DOHH2 (cell line): ENCODE measurements around the gene HTR4.

ENCODE experiments used
- H3F3A ChIP-seq: fragments of 200-600 bp; sonication (generic), shearing (Covaris generic); 2 replicates; pipeline ENCODE4 v1.6.0; 2016; ENCODE audit warnings: antibody characterized with exemption, mild to moderate bottlenecking; ENCODE audit not compliant: control insufficient read depth, insufficient read depth
- H3K27ac ChIP-seq: fragments of 200-600 bp; sonication (generic); 2 replicates; pipeline ENCODE4 v1.5.1; 2014; ENCODE audit warnings: low read depth, mild to moderate bottlenecking, low read length, moderate library complexity
- H3K27me3 ChIP-seq: fragments of 200-600 bp; sonication (generic); 2 replicates; pipeline ENCODE4 v1.6.1; 2014; ENCODE audit warnings: mild to moderate bottlenecking, low read length, mixed read lengths; ENCODE audit not compliant: control insufficient read depth
- H3K36me3 ChIP-seq: fragments of 200-600 bp; sonication (generic); 2 replicates; pipeline ENCODE4 v1.6.1; 2014; ENCODE audit warnings: mild to moderate bottlenecking, low read length, moderate library complexity, mixed read lengths; ENCODE audit not compliant: control insufficient read depth
- H3K4me1 ChIP-seq: fragments of 200-600 bp; sonication (generic); 2 replicates; pipeline ENCODE4 v1.6.1; 2014; ENCODE audit warnings: mild to moderate bottlenecking, low read length, mixed read lengths; ENCODE audit not compliant: control insufficient read depth
- H3K4me2 ChIP-seq: fragments of 200-600 bp; sonication (generic); 2 replicates; pipeline ENCODE4 v1.6.0; 2014; ENCODE audit warnings: mild to moderate bottlenecking, low read length, moderate library complexity
- H3K4me3 ChIP-seq: fragments of 200-600 bp; sonication (generic); 2 replicates; pipeline ENCODE4 v1.5.1; 2014; ENCODE audit warnings: mild to moderate bottlenecking, low read length, mixed read lengths
- H3K79me2 ChIP-seq: fragments of 200-600 bp; sonication (generic); 2 replicates; pipeline ENCODE4 v1.6.1; 2014; ENCODE audit warnings: mild to moderate bottlenecking, low read length, mixed read lengths; ENCODE audit not compliant: control insufficient read depth
- H3K9me2 ChIP-seq: fragments of 200-600 bp; sonication (generic); replicated peaks from 2 replicates; pipeline ENCODE4 v1.6.1; 2014; ENCODE audit warnings: mild to moderate bottlenecking, low read length, mixed read lengths; ENCODE audit not compliant: control insufficient read depth
- H3K9me3 ChIP-seq: fragments of 200-600 bp; sonication (generic); 2 replicates; pipeline ENCODE4 v1.6.1; 2014; ENCODE audit warnings: antibody characterized with exemption, low read length, mixed read lengths; ENCODE audit not compliant: control insufficient read depth, insufficient read depth
- H4K20me1 ChIP-seq: fragments of 200-600 bp; sonication (generic); 2 replicates; pipeline ENCODE4 v1.6.0; 2014; ENCODE audit warnings: low read depth, mild to moderate bottlenecking, antibody characterized with exemption, low read length, moderate library complexity; ENCODE audit not compliant: control insufficient read depth, insufficient read depth
- EZH2phosphoT487 ChIP-seq: fragments of 200-600 bp; sonication (generic); IDR thresholded peaks from 2 replicates; pipeline ENCODE4 v1.6.1; 2017; ENCODE audit warnings: borderline replicate concordance, mild to moderate bottlenecking, antibody characterized with exemption, low read length, moderate library complexity, mixed read lengths
- TF ChIP-seq, protein P1 (sequence below): fragments of 200-600 bp; sonication (generic); IDR thresholded peaks from one replicate; pipeline ENCODE4 v1.5.1; 2014; ENCODE audit warnings: antibody characterized with exemption, mild to moderate bottlenecking, low read depth, low read length; ENCODE audit not compliant: poor library complexity, severe bottlenecking

Gene HTR4

DNA sequence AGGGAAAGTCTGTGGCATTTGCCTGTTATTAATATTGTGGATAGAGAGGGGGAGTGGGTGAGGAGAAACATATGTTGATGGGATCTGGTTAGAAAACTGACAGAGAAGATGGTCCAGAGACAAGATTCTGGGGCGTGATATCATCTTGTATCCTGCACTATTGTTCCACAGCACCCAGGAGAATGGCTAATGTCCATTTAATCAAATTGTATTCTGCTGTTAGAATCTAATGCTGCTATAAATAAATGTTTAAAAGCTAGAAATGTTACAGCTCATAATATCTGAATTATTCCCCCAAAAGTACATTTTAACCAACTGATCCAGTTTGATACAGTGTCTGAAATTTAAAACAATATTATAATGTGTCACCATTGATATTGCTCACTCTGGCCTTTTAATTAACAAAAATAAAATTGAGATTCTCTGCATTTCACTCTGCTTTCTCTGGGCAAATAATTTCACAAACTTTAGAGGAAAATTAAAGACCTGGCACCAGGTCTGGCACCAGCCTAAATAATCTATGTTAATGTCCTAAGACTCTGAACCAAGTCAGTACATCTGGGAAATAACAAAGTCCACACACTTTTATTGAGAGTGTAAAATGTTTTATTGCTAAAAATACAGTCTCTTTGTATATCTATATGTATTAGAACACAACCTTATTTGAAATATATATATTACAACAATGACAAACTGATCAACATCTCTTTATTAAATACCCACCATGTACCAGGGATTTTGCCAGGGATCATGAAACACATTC lies 18.8 kb downstream of the HTR4 start:
- Histone ChIP-seq H3K27ac (no peak overlapping the region), H3K27me3 (peaks cover 6% of the 10 kb centered on the region; the same call in 1 of the 2 replicates), H3F3A (no peaks in the 10 kb centered on the region), H3K4me1 (no peaks in the 10 kb centered on the region), H3K9me2 (no peaks in the 10 kb centered on the region), H3K9me3 (no peaks in the 10 kb centered on the region), H3K4me2 (no peak overlapping the region), H3K36me3 (no peaks in the 10 kb centered on the region), H3K79me2 (no peaks in the 10 kb centered on the region), H4K20me1 (no peaks in the 10 kb centered on the region), H3K4me3 (no peak overlapping the region)
- no peak for TF ChIP-seq EZH2phosphoT487
- TF ChIP-seq, protein P1, sequence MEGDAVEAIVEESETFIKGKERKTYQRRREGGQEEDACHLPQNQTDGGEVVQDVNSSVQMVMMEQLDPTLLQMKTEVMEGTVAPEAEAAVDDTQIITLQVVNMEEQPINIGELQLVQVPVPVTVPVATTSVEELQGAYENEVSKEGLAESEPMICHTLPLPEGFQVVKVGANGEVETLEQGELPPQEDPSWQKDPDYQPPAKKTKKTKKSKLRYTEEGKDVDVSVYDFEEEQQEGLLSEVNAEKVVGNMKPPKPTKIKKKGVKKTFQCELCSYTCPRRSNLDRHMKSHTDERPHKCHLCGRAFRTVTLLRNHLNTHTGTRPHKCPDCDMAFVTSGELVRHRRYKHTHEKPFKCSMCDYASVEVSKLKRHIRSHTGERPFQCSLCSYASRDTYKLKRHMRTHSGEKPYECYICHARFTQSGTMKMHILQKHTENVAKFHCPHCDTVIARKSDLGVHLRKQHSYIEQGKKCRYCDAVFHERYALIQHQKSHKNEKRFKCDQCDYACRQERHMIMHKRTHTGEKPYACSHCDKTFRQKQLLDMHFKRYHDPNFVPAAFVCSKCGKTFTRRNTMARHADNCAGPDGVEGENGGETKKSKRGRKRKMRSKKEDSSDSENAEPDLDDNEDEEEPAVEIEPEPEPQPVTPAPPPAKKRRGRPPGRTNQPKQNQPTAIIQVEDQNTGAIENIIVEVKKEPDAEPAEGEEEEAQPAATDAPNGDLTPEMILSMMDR = no peak

DNA sequence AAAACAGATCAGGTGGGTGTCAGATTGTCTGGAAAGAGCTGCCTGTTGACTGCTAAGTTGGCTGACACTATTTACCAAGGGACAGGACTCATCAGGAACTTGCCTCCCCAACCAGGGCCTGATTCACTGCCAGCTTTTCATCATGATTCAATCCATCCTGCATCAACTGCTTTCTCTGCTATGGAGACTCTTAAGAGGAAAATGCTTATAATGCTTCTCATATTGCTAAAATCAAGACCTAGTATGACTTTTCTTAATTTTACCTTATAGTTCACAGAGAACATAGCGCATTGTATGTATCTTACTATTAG lies 21.3 kb downstream of the HTR4 start:
- H3K27ac ChIP-seq = no peak overlapping the region
- no peaks in the 10 kb centered on the region for H3K9me3 ChIP-seq
- H4K20me1 ChIP-seq = no peaks in the 10 kb centered on the region
- no peaks in the 10 kb centered on the region for H3K79me2 ChIP-seq
- no peak overlapping the region for H3K4me2 ChIP-seq
- no peaks in the 10 kb centered on the region for H3K4me1 ChIP-seq
- no peak for TF ChIP-seq EZH2phosphoT487
- TF ChIP-seq, protein P1 = no peak
- H3K36me3 ChIP-seq = no peaks in the 10 kb centered on the region
- H3K4me3 ChIP-seq = no peak overlapping the region
- H3K9me2 ChIP-seq = no peaks in the 10 kb centered on the region
- no peaks in the 10 kb centered on the region for H3F3A ChIP-seq
- peaks cover 6% of the 10 kb centered on the region; the same call in 1 of the 2 replicates for H3K27me3 ChIP-seq

DNA sequence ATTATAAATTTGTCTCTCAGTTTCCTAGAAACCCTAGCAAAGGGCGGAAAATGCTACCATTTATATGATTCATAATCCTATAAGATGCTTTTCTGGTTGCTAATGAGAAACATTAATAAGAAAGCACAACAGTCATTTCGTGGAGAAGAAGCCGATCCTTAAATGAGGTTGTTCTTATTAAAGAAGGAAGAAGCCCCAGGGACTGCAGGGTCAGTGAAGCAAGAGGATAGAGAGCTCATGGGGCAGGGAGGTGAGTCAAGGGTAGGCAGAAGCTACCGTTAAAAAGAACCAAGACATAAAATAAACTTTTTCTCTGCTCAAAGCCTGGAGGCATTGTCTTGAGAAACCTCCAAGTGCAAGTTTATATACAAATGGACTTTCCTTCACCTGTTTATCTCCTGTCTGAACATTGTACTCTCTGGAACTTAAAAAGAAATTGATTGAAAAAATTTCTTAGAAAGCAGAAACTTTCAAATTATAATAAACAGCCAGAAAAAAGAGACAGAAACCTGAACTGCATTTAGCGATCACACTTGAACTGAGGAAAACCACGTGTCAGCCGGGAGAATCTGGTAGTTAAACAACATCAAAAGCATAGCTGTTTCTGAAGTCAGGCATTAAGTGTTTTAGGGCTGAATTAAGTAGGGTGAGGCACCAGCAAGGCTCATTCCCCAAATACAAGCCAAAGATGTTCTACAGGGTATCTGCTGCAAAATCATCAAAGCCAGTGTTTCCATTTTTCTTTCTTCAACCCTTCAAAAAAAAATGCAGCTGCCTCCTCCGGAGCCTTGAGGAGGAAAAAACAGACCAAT lies 21.9 kb downstream of the HTR4 start:
- Histone ChIP-seq H3K27ac (no peak overlapping the region), H4K20me1 (no peaks in the 10 kb centered on the region), H3K79me2 (no peaks in the 10 kb centered on the region), H3K4me2 (no peak overlapping the region), H3K4me1 (no peaks in the 10 kb centered on the region), H3K27me3 (peaks cover 6% of the 10 kb centered on the region; the same call in 1 of the 2 replicates), H3K36me3 (no peaks in the 10 kb centered on the region), H3K4me3 (no peak overlapping the region), H3K9me2 (no peaks in the 10 kb centered on the region), H3F3A (no peaks in the 10 kb centered on the region), H3K9me3 (no peaks in the 10 kb centered on the region)
- no peak for TF ChIP-seq EZH2phosphoT487
- TF ChIP-seq, protein P1 = no peak
